ENCODE measurements around the gene MCM6. TPM values are rescaled to one million over a fixed set of nuclear protein-coding genes. Genes with fewer than 3 reads are reported as not detected.

Gene MCM6
- total RNA-seq, 1 experiment from 2014 or later = 101 TPM

DNA sequence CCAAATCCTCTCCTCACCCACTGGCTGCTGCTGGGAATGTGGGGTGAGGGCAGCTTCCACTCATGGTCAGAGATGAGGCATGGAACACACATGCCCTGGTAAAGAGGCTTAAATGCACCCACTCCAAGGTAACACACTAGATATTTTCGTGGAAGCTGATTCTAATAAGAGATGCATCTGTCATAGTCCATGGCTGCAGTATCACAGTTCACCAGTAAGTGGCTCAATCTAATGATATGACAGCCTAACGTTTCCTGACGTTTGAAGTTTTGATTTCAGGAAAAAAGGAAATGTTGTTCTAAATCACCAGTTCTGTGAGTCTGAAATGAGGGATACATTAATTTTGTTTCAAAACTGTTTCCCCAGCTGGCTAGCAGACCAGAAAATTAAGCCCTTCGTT is 77.5 kb downstream of the MCM6 start:
- Histone ChIP-seq H3K4me3 (ENCODE audit: low read depth, low read length, poor library complexity, severe bottlenecking) (no peak overlapping the region), H3K4me1 (ENCODE audit: insufficient read depth, low read length, poor library complexity, severe bottlenecking) (no peaks in the 10 kb centered on the region), H3K27me3 (replicated peaks; ENCODE audit: insufficient read depth, low read depth, low read length, poor library complexity) (no peaks in the 10 kb centered on the region), H3K36me3 (ENCODE audit: insufficient read depth, low read length, poor library complexity, severe bottlenecking) (no peaks in the 10 kb centered on the region), H3K27ac (ENCODE audit: low read depth, low read length, poor library complexity, severe bottlenecking) (no peak overlapping the region), H3K9me3 (ENCODE audit: low read depth, low read length, poor library complexity, severe bottlenecking) (no peaks in the 10 kb centered on the region)
- ChIA-PET POLR2A (ENCODE audit: low non-redundant PET) (no interaction called here), CTCF (interaction anchor here (0.6 to 3.0 kb wide), 2 partner anchors 9 to 810 kb away, joined by 3 to 14 read pairs; no protein-coding TSS in a partner anchor)
- TF ChIP-seq, protein P1, sequence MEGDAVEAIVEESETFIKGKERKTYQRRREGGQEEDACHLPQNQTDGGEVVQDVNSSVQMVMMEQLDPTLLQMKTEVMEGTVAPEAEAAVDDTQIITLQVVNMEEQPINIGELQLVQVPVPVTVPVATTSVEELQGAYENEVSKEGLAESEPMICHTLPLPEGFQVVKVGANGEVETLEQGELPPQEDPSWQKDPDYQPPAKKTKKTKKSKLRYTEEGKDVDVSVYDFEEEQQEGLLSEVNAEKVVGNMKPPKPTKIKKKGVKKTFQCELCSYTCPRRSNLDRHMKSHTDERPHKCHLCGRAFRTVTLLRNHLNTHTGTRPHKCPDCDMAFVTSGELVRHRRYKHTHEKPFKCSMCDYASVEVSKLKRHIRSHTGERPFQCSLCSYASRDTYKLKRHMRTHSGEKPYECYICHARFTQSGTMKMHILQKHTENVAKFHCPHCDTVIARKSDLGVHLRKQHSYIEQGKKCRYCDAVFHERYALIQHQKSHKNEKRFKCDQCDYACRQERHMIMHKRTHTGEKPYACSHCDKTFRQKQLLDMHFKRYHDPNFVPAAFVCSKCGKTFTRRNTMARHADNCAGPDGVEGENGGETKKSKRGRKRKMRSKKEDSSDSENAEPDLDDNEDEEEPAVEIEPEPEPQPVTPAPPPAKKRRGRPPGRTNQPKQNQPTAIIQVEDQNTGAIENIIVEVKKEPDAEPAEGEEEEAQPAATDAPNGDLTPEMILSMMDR (conservative IDR thresholded peaks at IDR 0.05; ENCODE audit: low read depth, low read length) = peak; percentile 37; the same call in 1 of the 2 replicates
- TF ChIP-seq EZH2 (IDR thresholded peaks at IDR 0.05; ENCODE audit: borderline replicate concordance, low read depth, low read length, poor library complexity, severe bottlenecking) = no peak
- peak; percentile 20 for DNase-seq (ENCODE audit: low spot score)
- BruUV-seq (replicated peaks) = no TSS peak
- intact Hi-C loops (cut with micrococcal nuclease; ENCODE audit: unreplicated experiment) = loop anchor here (5.0 kb wide), 1 partner anchor 811 kb away; no protein-coding TSS in a partner anchor

DNA sequence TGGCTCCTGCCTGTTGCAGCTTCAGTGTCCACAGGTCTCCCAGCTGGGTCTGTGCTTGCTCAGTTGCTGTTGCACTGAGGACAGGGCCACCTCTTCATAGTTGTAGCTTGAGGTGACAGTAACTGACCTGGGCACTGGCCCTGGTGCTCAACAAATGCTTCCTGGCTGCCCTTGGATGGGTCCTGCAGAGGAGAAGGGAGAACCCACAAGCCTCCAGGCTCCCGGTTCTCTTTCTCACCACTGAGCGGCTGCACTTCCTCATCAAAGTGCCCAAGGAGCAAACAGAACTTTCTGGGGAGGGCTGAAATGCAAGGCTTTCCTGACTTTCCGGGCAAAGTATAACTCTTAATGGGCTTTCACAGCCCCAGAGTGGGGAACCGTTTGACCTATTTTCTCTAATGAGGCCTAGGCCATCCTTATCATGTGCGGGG is 78.0 kb downstream of the MCM6 start:
- TF ChIP-seq, protein P1 (conservative IDR thresholded peaks at IDR 0.05; ENCODE audit: low read depth, low read length) = no peak
- TF ChIP-seq EZH2 (IDR thresholded peaks at IDR 0.05; ENCODE audit: borderline replicate concordance, low read depth, low read length, poor library complexity, severe bottlenecking) = no peak
- Histone ChIP-seq H3K4me3 (ENCODE audit: low read depth, low read length, poor library complexity, severe bottlenecking) (no peak overlapping the region), H3K4me1 (ENCODE audit: insufficient read depth, low read length, poor library complexity, severe bottlenecking) (no peaks in the 10 kb centered on the region), H3K36me3 (ENCODE audit: insufficient read depth, low read length, poor library complexity, severe bottlenecking) (no peaks in the 10 kb centered on the region), H3K27me3 (replicated peaks; ENCODE audit: insufficient read depth, low read depth, low read length, poor library complexity) (no peaks in the 10 kb centered on the region), H3K9me3 (ENCODE audit: low read depth, low read length, poor library complexity, severe bottlenecking) (no peaks in the 10 kb centered on the region), H3K27ac (ENCODE audit: low read depth, low read length, poor library complexity, severe bottlenecking) (no peak overlapping the region)
- no TSS peak for BruUV-seq (replicated peaks)
- CTCF ChIA-PET = interaction anchor here (0.8 to 3.0 kb wide), 4 partner anchors 8 to 809 kb away, joined by 3 to 14 read pairs (median 4); no protein-coding TSS in a partner anchor
- intact Hi-C loops (cut with micrococcal nuclease; ENCODE audit: unreplicated experiment) = loop anchor here (5.0 kb wide), 1 partner anchor 811 kb away; no protein-coding TSS in a partner anchor
- POLR2A ChIA-PET (ENCODE audit: low non-redundant PET) = no interaction called here
- no peak for DNase-seq (ENCODE audit: low spot score)

DNA sequence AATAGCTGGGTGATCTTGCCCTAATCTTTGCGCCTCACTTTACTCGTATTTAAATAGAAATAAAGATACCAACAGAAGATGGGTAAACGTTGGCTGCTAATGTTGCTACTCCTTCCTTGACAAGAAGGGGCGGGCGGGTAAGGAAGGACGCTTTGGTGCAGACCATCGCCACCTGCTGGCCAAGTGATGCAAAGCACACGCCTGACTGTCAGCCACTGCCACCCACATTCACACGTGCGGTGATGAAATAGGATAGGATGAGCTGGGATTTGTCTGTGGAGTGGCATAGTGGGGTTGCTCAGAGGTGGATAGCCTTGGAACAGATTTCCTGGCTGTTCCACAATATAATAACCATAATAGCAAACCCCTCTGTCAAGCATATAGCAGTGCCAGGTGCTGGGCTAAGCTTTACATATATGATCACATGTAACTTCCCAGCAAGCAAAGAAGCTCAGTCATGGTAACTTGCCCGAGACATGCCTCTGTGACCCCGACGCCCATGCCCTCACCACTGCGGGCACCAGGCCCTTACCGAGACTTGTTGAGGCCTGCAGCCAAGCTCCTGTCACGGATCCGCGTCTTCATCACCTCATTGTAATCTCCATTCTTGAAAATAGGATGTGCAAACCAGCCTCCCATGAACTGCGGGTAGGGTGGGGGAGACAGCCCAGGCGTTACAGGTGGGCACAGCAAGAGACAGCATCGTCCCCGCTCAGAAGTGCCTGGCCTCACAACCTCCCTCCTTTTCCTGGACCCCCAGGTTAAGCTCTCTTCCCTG is 78.6 kb downstream of the MCM6 start:
- Histone ChIP-seq H3K9me3 (ENCODE audit: low read depth, low read length, poor library complexity, severe bottlenecking) (no peaks in the 10 kb centered on the region), H3K4me1 (ENCODE audit: insufficient read depth, low read length, poor library complexity, severe bottlenecking) (no peaks in the 10 kb centered on the region), H3K36me3 (ENCODE audit: insufficient read depth, low read length, poor library complexity, severe bottlenecking) (no peaks in the 10 kb centered on the region), H3K4me3 (ENCODE audit: low read depth, low read length, poor library complexity, severe bottlenecking) (no peak overlapping the region), H3K27ac (ENCODE audit: low read depth, low read length, poor library complexity, severe bottlenecking) (no peak overlapping the region), H3K27me3 (replicated peaks; ENCODE audit: insufficient read depth, low read depth, low read length, poor library complexity) (no peaks in the 10 kb centered on the region)
- TF ChIP-seq, protein P1 (conservative IDR thresholded peaks at IDR 0.05; ENCODE audit: low read depth, low read length) = peak; percentile 98
- no peak for TF ChIP-seq EZH2 (IDR thresholded peaks at IDR 0.05; ENCODE audit: borderline replicate concordance, low read depth, low read length, poor library complexity, severe bottlenecking)
- DNase-seq (ENCODE audit: low spot score) = peak; percentile 87
- POLR2A ChIA-PET (ENCODE audit: low non-redundant PET) = no interaction called here
- CTCF ChIA-PET = interaction anchor here (0.6 to 3.0 kb wide), 7 partner anchors 8 to 809 kb away, joined by 3 to 14 read pairs (median 4); no protein-coding TSS in a partner anchor
- intact Hi-C loops (cut with micrococcal nuclease; ENCODE audit: unreplicated experiment) = loop anchor here (1.0 to 5.0 kb wide), 2 partner anchors 793 to 810 kb away; no protein-coding TSS in a partner anchor
- no TSS peak for BruUV-seq (replicated peaks)

All from A673 (cell line).